NT2/D1 (cell line): Measurements from ENCODE around the gene OR2T35.
"Not testable (repeated sequence)": the region's sequence is repeated elsewhere in the genome, so short reads cannot be mapped to it uniquely, and the experiment has no call there.

Experiments used
- DNase-seq: peaks from one replicate; pipeline ENCODE4 v3.0.0-alpha.2; 2011; ENCODE audit warnings: low read depth, low spot score
- H3K27me3 ChIP-seq: 2 replicates; pipeline ENCODE4 v1.6.0; 2011; ENCODE audit warnings: mild to moderate bottlenecking; ENCODE audit not compliant: insufficient read length, insufficient read depth
- H3K36me3 ChIP-seq: 2 replicates; pipeline ENCODE4 v1.6.1; 2011; ENCODE audit warnings: mild to moderate bottlenecking, low read length, mixed read lengths; ENCODE audit not compliant: insufficient read depth, insufficient read length
- H3K4me1 ChIP-seq: 2 replicates; pipeline ENCODE4 v1.5.1; 2011; ENCODE audit not compliant: insufficient read depth, insufficient read length
- H3K4me3 ChIP-seq: 2 replicates; pipeline ENCODE4 v1.5.1; 2011; ENCODE audit warnings: low read depth; ENCODE audit not compliant: insufficient read length
- H3K9ac ChIP-seq: 2 replicates; pipeline ENCODE4 v1.6.0; 2011; ENCODE audit warnings: low read depth; ENCODE audit not compliant: insufficient read length
- H3K9me3 ChIP-seq: 2 replicates; pipeline ENCODE4 v1.5.1; 2011; ENCODE audit warnings: mild to moderate bottlenecking, low read length; ENCODE audit not compliant: insufficient read depth
- SUZ12 ChIP-seq: IDR thresholded peaks from 2 replicates; pipeline ENCODE4 v1.6.1; 2011; ENCODE audit not compliant: insufficient read length, insufficient read depth; ENCODE audit errors: extremely low read depth
- YY1 ChIP-seq: IDR thresholded peaks from 2 replicates; pipeline ENCODE4 v1.6.1; 2011; ENCODE audit not compliant: insufficient read length, insufficient read depth
- ZNF274 ChIP-seq: IDR thresholded peaks from 2 replicates; pipeline ENCODE4 v1.6.1; 2011; ENCODE audit warnings: mild to moderate bottlenecking, low read depth, low read length

The OR2T35 gene

DNA sequence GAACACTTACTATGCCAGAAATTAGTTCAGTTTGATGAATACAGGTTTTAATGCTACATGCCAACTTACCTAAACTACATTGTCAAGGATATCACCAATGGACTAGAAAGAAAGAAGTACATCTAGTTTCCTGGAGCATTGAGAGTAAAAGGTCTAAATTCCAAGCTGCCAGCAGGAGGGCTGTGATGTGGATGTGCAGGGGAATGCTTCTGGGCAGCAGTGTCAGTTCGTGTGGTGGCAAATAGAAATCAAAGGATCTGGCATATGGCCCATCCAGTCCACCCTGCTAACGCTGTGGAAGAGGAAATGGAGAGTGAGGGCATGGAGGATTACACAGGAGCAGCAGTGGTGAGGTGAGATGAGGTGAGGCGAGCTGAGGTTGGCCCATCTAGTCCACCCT is at the start of gene OR2T35:
Gene OR2T35 (minus strand): TSS at position 101 of the 400 bp plus-strand sequence. CDS start 6,020 bp downstream, outside the sequence.
- not testable (repeated sequence) for H3K9me3 ChIP-seq, H3K4me3 ChIP-seq, H3K9ac ChIP-seq, H3K27me3 ChIP-seq, H3K4me1 ChIP-seq, DNase-seq, H3K36me3 ChIP-seq

DNA sequence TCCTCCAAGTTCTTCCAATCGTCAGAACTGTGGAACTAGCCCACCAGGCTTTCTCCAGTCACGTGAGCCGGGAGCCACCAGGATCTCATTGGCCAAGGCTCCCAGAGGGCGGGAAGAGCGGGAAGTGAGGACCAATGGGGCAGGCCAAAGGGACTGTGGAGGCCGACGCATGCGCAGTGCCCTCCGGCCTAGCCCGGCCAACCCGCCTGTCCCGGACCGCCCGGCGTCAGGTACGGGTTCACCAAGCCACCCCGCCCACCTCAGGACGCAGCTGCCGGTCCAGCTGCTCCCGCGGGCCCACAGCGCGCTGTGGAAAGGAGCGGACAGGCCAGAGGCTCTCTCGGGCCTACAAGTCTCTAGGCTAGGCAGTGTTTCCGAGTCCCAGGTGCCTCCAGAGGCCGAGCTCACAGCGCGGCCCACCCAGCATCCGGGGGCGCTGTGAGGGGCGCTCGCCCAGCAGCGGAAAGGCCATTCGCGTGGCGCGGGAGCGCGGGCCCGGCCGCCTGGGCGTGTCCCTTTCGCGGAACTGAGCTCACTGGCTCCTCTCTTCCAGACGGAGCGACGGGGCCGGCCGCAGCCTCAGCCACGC is 46.6 kb upstream of the OR2T35 start:
- Histone ChIP-seq H3K9me3 (peaks cover 23% of the 10 kb centered on the region), H3K4me3 (no peak overlapping the region), H3K27me3 (no peaks in the 10 kb centered on the region), H3K36me3 (no peaks in the 10 kb centered on the region), H3K4me1 (no peaks in the 10 kb centered on the region), H3K9ac (no peak overlapping the region)
- TF ChIP-seq YY1 (no peak), SUZ12 (no peak), ZNF274 (no peak)
- DNase-seq = no peak

- H3K36me3 ChIP-seq = no peaks in the 10 kb centered on the region
- H3K9ac ChIP-seq = no peak overlapping the region
- TF ChIP-seq SUZ12 (no peak), YY1 (no peak), ZNF274 (no peak)
- H3K27me3 ChIP-seq = no peaks in the 10 kb centered on the region
- H3K4me3 ChIP-seq = no peak overlapping the region
- no peak for DNase-seq
- no peaks in the 10 kb centered on the region for H3K4me1 ChIP-seq
- H3K9me3 ChIP-seq = peaks cover 23% of the 10 kb centered on the region
Observed at GRCh38 chr1:248688527-248689298, 43.6 kb upstream of the OR2T35 start.

DNA sequence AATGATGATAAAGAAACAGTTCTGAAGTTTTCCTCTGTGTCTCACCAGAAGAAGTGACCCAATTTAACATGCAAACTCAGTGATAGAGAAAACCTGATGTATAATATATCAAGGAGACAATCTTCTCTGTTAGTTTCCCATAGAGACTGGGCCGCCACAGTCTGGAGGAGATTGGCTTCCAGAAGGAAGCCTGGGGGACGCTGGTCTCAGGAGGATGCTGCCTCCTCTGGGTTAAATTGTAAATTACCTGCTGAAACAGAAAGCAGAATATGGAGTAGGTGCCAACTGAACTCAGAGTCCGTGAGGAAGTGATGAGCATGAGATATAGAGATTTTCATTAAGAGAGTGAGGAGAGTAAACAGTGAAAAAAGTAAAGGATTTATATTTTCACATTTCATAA is 41.7 kb upstream of the OR2T35 start:
- Histone ChIP-seq H3K9me3 (peaks cover 9% of the 10 kb centered on the region), H3K4me1 (no peaks in the 10 kb centered on the region), H3K9ac (no peak overlapping the region), H3K4me3 (no peak overlapping the region), H3K27me3 (no peaks in the 10 kb centered on the region), H3K36me3 (no peaks in the 10 kb centered on the region)
- DNase-seq = no peak
- TF ChIP-seq SUZ12 (no peak), ZNF274 (no peak), YY1 (no peak)

DNA sequence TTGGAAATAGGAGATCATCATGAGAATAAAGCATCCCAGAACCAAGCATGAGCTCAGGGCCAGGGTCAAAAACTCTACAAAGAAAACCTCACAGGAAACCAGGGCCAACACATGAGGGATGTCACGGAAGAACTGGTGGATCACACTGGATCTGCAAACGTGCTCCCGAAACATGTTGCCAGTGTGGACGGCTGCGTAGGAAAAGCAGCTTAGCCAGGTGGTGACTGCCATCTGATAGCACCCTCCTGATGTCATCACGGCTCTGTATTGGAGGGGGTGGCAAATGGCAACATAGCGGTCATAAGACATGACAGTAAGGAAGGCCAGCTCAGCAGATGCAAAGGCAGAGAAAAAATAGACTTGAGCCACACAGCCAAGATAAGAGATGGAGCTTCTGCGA is 36.6 kb upstream of the OR2T35 start:
- no peaks in the 10 kb centered on the region for H3K4me1 ChIP-seq
- no peak overlapping the region for H3K9ac ChIP-seq
- no peaks in the 10 kb centered on the region for H3K36me3 ChIP-seq
- DNase-seq = no peak
- TF ChIP-seq YY1 (no peak), ZNF274 (no peak), SUZ12 (no peak)
- no peaks in the 10 kb centered on the region for H3K9me3 ChIP-seq
- H3K27me3 ChIP-seq = no peaks in the 10 kb centered on the region
- H3K4me3 ChIP-seq = no peak overlapping the region

GRCh38 chr1:248670003-248670402 is 24.9 kb upstream of the OR2T35 start:
- TF ChIP-seq ZNF274 (no peak), YY1 (no peak), SUZ12 (no peak)
- no peaks in the 10 kb centered on the region for H3K4me1 ChIP-seq
- no peak for DNase-seq
- H3K4me3 ChIP-seq = no peak overlapping the region
- no peaks in the 10 kb centered on the region for H3K27me3 ChIP-seq
- peaks cover 52% of the 10 kb centered on the region for H3K9me3 ChIP-seq
- H3K9ac ChIP-seq = no peak overlapping the region
- H3K36me3 ChIP-seq = no peaks in the 10 kb centered on the region

- not testable (repeated sequence) for H3K27me3 ChIP-seq, H3K9ac ChIP-seq, DNase-seq, H3K4me3 ChIP-seq, H3K36me3 ChIP-seq, H3K4me1 ChIP-seq
- H3K9me3 ChIP-seq = peaks cover 18% of the 10 kb centered on the region; the same call in 1 of the 2 replicates
Observed at GRCh38 chr1:248663453-248664328, 18.6 kb upstream of the OR2T35 start.

GRCh38 chr1:248656797-248657196 is 11.7 kb upstream of the OR2T35 start:
- H3K27me3 ChIP-seq, H3K4me1 ChIP-seq, H3K9me3 ChIP-seq, H3K36me3 ChIP-seq, DNase-seq, H3K9ac ChIP-seq, H3K4me3 ChIP-seq: not testable (repeated sequence)

GRCh38 chr1:248655354-248655753 is 10.3 kb upstream of the OR2T35 start, which contains the start of gene OR2T27:
TSS of gene OR2T27 (minus strand) at chr1:248655528. CDS start at chr1:248650884, 4,644 bp downstream.
- DNase-seq, H3K9me3 ChIP-seq, H3K36me3 ChIP-seq, H3K27me3 ChIP-seq, H3K4me1 ChIP-seq, H3K4me3 ChIP-seq, H3K9ac ChIP-seq: not testable (repeated sequence)
